Measurements from ENCODE around the gene NOX5.

Gene NOX5

DNA sequence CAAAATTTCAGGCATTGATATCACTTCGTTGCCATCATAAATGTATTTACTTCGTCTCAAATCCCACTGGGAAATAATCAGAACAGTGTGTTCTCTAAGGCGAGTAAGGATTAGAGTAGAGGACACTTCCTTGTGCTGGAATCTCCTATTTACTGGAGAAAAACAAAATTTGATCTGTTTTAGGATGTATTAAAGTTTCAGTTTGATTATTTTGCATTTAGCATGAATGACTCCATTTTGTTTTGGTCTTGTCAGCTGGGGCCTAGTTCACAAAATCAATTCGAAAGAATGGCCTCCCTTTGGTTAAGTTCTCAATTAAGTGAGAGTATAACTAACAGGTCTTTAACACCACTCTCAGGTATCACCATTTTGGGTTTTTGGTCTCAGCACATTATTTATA lies 11.7 kb upstream of the NOX5 start:
- TF ChIP-seq FOXA1 (IDR thresholded peaks at IDR 0.05) (no peak), TARDBP (IDR thresholded peaks at IDR 0.05) (no peak), L3MBTL2 (conservative IDR thresholded peaks at IDR 0.05) (no peak), LEF1 (IDR thresholded peaks at IDR 0.05; ENCODE audit: borderline replicate concordance) (no peak), SP1 (IDR thresholded peaks at IDR 0.05) (no peak), ELF4 (IDR thresholded peaks at IDR 0.05) (no peak)
- POLR2A ChIA-PET: no interaction called here
- DNase-seq (ENCODE audit: extremely low spot score): no peak
- CTCF ChIA-PET: no interaction called here

DNA sequence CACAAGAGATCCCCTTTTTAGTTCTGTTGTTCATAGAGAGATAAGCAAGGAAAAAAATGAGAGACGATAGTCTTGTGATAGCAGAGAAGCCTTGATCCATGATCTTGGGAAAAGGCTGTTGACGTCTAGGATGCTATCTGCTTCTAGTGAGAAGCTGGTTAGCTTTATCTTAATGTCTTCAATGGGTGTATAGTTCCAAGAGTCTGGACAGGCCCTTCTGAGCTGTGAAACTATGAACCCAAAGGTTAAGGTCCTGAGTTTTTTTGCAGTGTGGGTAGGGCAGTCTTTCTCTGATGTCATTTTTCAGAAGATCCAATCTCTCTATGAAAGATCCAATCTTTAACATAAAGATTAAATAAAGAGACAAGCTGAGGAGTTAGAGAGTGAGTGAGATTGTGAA lies 10.5 kb upstream of the NOX5 start:
- CTCF ChIA-PET: no interaction called here

DNA sequence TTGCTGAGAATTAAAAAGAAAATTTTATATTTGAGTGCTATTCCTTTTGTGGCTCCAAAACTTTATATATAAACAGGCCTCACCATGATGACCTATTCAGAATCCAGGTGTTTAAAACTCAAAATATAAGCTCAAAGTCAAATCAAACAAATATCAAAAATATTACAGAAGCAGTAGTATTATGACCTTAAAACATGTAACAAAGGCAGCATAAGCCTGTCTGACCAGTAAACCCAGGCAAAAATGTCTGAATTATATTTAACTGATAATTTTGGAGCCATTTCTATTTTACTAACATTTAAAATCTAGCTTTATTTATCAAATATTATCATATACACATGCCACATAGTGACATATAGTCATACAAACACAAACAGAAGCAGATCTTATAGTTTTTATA lies 6.4 kb upstream of the NOX5 start:
- TF ChIP-seq LEF1 (IDR thresholded peaks at IDR 0.05; ENCODE audit: borderline replicate concordance): no peak
- TF ChIP-seq, protein P1, sequence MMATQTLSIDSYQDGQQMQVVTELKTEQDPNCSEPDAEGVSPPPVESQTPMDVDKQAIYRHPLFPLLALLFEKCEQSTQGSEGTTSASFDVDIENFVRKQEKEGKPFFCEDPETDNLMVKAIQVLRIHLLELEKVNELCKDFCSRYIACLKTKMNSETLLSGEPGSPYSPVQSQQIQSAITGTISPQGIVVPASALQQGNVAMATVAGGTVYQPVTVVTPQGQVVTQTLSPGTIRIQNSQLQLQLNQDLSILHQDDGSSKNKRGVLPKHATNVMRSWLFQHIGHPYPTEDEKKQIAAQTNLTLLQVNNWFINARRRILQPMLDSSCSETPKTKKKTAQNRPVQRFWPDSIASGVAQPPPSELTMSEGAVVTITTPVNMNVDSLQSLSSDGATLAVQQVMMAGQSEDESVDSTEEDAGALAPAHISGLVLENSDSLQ (IDR thresholded peaks at IDR 0.05): no peak
- TF ChIP-seq CTBP1 (IDR thresholded peaks at IDR 0.05; ENCODE audit: borderline replicate concordance): no peak
- no peak for TF ChIP-seq TARDBP (IDR thresholded peaks at IDR 0.05)
- no peak for TF ChIP-seq SP1 (IDR thresholded peaks at IDR 0.05)
- no peak for TF ChIP-seq ELF4 (IDR thresholded peaks at IDR 0.05)
- no peak for TF ChIP-seq FOXA1 (IDR thresholded peaks at IDR 0.05)
- POLR2A ChIA-PET: no interaction called here
- CTCF ChIA-PET: interaction anchor here (1.0 kb wide), 1 partner anchor 24 kb away, joined by 3 read pairs; no protein-coding TSS in a partner anchor
- no peak for DNase-seq (ENCODE audit: extremely low spot score)

More for the DNA sequence above, 10.5 kb upstream of the NOX5 start:
- POLR2A ChIA-PET: no interaction called here
- TF ChIP-seq HDGF (IDR thresholded peaks at IDR 0.05; ENCODE audit: borderline replicate concordance) (no peak), SUZ12 (IDR thresholded peaks at IDR 0.05) (no peak), ARNT (IDR thresholded peaks at IDR 0.05) (no peak), SP1 (IDR thresholded peaks at IDR 0.05) (no peak), CTBP1 (IDR thresholded peaks at IDR 0.05; ENCODE audit: borderline replicate concordance) (no peak), L3MBTL2 (conservative IDR thresholded peaks at IDR 0.05) (no peak)
- no peak for DNase-seq (ENCODE audit: extremely low spot score)

DNA sequence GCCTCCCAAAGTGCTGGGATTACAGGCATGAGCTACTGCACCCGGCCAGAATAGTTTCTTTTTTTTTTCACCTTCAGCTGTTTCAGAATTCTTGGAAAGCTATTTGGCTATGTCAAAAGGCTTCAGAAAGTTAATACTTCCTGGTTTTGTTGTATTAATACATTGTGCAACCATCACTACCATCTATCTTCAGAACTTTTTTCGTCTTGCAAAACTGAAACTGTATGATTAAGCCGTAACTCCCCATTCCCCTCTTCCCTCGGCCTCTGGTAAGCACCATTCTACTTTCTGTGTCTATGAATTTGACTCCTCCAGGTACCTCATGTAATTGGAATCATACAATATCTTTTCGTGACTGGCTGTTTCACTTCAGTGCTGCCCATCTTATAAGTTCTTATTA lies 5.2 kb upstream of the NOX5 start:
- CTCF ChIA-PET: no interaction called here
- no peak for DNase-seq (ENCODE audit: extremely low spot score)
- no peak for TF ChIP-seq HDGF (IDR thresholded peaks at IDR 0.05; ENCODE audit: borderline replicate concordance)
- no peak for TF ChIP-seq BHLHE40 (IDR thresholded peaks at IDR 0.05; ENCODE audit: borderline replicate concordance)
- no peak for TF ChIP-seq FOXA1 (IDR thresholded peaks at IDR 0.05)
- no peak for TF ChIP-seq LEF1 (IDR thresholded peaks at IDR 0.05; ENCODE audit: borderline replicate concordance)
- TF ChIP-seq ARNT (IDR thresholded peaks at IDR 0.05): no peak
- TF ChIP-seq, protein P1 (IDR thresholded peaks at IDR 0.05): no peak
- TF ChIP-seq ELF4 (IDR thresholded peaks at IDR 0.05): no peak
- TF ChIP-seq L3MBTL2 (conservative IDR thresholded peaks at IDR 0.05): no peak
- TF ChIP-seq FOXK2 (IDR thresholded peaks at IDR 0.05): no peak
- TF ChIP-seq SP1 (IDR thresholded peaks at IDR 0.05): no peak
- POLR2A ChIA-PET: no interaction called here

DNA sequence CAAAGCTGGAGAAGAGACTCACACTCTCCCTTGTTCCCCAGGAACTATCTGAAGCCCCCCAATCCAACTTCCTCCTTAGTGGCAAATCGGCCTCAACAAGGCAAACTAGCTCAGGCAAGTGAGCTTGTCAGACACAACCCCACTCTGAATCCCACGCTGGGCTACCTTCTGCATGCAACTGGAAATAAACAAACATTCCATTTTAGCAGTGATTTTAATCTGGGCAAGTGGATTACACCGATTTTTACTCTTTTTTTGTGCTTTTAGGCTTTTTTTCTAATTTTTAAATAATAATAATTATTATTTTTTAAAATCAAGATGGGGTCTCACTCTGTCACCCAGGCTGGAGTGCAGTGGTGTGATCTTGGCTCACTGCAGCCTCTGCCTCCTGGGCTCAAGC lies 2.9 kb upstream of the NOX5 start:
- ChIA-PET POLR2A (interaction anchor here (1.0 kb wide), 1 partner anchor 10 kb away, joined by 3 read pairs; no protein-coding TSS in a partner anchor), CTCF (interaction anchor here (0.7 kb wide), 1 partner anchor 248 kb away, joined by 3 read pairs; no protein-coding TSS in a partner anchor)
- DNase-seq (ENCODE audit: extremely low spot score): no peak
- TF ChIP-seq L3MBTL2 (conservative IDR thresholded peaks at IDR 0.05): no peak
- TF ChIP-seq HDGF (IDR thresholded peaks at IDR 0.05; ENCODE audit: borderline replicate concordance): no peak

DNA sequence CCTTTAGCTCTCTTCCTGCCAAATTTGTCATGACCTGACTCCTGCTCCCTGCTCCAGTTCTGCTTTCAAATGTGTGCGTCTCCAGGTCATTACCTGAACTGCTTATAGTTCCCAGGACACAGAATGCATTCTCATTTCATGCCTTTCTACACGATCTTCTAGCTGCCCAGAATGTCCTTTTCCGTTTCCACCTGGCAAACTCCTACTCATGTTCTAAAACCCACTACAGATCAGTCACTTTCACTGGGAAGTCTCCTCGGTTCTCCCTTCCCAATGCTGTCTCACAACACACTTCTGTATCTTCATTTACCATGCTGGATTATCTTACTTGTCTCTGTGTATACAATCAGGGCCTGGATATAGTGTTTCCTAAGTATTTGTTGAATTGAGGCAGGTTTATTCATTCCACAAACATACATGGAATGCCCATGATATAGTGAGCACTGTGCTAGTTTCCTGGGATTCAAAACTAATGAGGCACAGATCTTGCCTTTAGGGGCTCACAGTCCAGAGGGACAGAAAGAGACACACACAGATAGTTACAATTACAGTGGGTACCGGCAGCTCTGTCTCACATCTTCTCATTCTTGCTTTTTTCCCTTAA lies 1.6 kb upstream of the NOX5 start:
- CTCF ChIA-PET: no interaction called here
- DNase-seq (ENCODE audit: extremely low spot score): no peak
- TF ChIP-seq L3MBTL2 (conservative IDR thresholded peaks at IDR 0.05) (no peak), LEF1 (IDR thresholded peaks at IDR 0.05; ENCODE audit: borderline replicate concordance) (no peak), CTBP1 (IDR thresholded peaks at IDR 0.05; ENCODE audit: borderline replicate concordance) (no peak), HDGF (IDR thresholded peaks at IDR 0.05; ENCODE audit: borderline replicate concordance) (no peak), FOXA1 (IDR thresholded peaks at IDR 0.05) (no peak), SUZ12 (IDR thresholded peaks at IDR 0.05) (no peak), NFRKB (IDR thresholded peaks at IDR 0.05) (no peak), ARNT (IDR thresholded peaks at IDR 0.05) (no peak)
- POLR2A ChIA-PET: no interaction called here

DNA sequence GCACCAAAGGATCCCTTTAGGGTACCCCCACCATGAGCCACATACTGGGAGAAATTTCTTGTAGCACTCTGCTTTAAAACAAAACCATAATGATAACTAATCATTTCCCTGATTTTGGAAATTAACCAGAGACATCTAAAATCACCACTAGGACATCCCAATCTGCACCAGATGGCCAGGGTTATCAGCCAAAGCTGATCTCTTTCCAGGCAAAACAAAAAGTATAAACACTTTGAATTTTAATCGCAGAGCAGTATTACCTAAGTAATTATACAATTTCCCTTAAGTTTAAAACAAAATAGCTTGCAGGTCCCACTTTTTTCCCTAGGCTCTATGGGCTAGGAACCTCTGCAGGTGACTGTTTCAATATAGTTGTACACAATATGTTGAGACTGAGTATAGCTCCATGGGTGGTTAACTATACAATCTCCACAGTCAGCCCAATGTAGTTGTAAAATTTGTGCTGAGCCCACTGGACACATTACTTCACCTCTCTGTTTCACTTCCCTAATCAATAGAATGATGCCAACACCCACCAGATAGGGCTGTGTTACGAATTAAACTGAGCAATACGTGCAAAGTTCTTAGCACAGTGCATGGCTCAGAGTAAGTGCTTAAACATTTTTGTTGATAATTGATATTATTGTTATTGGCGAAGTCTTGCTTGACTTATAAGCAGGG lies 629 bp upstream of the NOX5 start:
- ChIA-PET POLR2A (no interaction called here), CTCF (no interaction called here)
- TF ChIP-seq L3MBTL2 (conservative IDR thresholded peaks at IDR 0.05): no peak
- TF ChIP-seq CTBP1 (IDR thresholded peaks at IDR 0.05; ENCODE audit: borderline replicate concordance): no peak
- TF ChIP-seq SUZ12 (IDR thresholded peaks at IDR 0.05): no peak
- no peak for TF ChIP-seq BHLHE40 (IDR thresholded peaks at IDR 0.05; ENCODE audit: borderline replicate concordance)
- TF ChIP-seq TARDBP (IDR thresholded peaks at IDR 0.05): no peak
- TF ChIP-seq, protein P1 (IDR thresholded peaks at IDR 0.05): no peak
- no peak for TF ChIP-seq SP1 (IDR thresholded peaks at IDR 0.05)
- no peak for TF ChIP-seq FOXK2 (IDR thresholded peaks at IDR 0.05)
- TF ChIP-seq FOXA1 (IDR thresholded peaks at IDR 0.05): no peak
- no peak for TF ChIP-seq ZNF384 (IDR thresholded peaks at IDR 0.05)
- TF ChIP-seq LEF1 (IDR thresholded peaks at IDR 0.05; ENCODE audit: borderline replicate concordance): no peak
- no peak for TF ChIP-seq ELF4 (IDR thresholded peaks at IDR 0.05)
- TF ChIP-seq NFRKB (IDR thresholded peaks at IDR 0.05): no peak
- no peak for TF ChIP-seq ARNT (IDR thresholded peaks at IDR 0.05)
- no peak for TF ChIP-seq FOXM1 (IDR thresholded peaks at IDR 0.05; ENCODE audit: borderline replicate concordance)
- no peak for TF ChIP-seq HDGF (IDR thresholded peaks at IDR 0.05; ENCODE audit: borderline replicate concordance)
- no peak for DNase-seq (ENCODE audit: extremely low spot score)

Measured in HEK293T (cell line).